HepG2 (cell line): ENCODE data around the gene RAC3. TPM values are rescaled to one million over a fixed set of nuclear protein-coding genes. Genes with fewer than 3 reads are reported as not detected.

Experiments used
- CCDC6 ChIP-seq: sonication (generic); formaldehyde crosslinking; IDR thresholded peaks from 2 replicates; pipeline ENCODE4 v1.8.1; 2022; ENCODE audit warnings: mild to moderate bottlenecking, missing genetic modification reagents, moderate library complexity
- ELF4 ChIP-seq: sonication (generic); formaldehyde crosslinking; IDR thresholded peaks from 2 replicates; pipeline ENCODE4 v1.5.0; 2020; ENCODE audit warnings: missing genetic modification reagents, mild to moderate bottlenecking, moderate library complexity, borderline replicate concordance
- IKZF4 ChIP-seq: sonication (generic); formaldehyde crosslinking; IDR thresholded peaks from 2 replicates; pipeline ENCODE4 v1.5.1; 2020; ENCODE audit warnings: borderline replicate concordance, mild to moderate bottlenecking, low read depth, missing genetic modification reagents; ENCODE audit errors: not compliant biosample characterization
- JUNB ChIP-seq: sonication (generic); formaldehyde crosslinking; IDR thresholded peaks from 2 replicates; pipeline ENCODE4 v1.8.0; 2022; ENCODE audit warnings: missing genetic modification reagents, mild to moderate bottlenecking, borderline replicate concordance
- MAX ChIP-seq: IDR thresholded peaks from 2 replicates; pipeline ENCODE4 v1.6.1; 2012; ENCODE audit warnings: inconsistent platforms
- NR0B2 ChIP-seq: sonication (generic); formaldehyde crosslinking; IDR thresholded peaks from 2 replicates; pipeline ENCODE4 v1.4.0; 2020; ENCODE audit warnings: mild to moderate bottlenecking, missing genetic modification reagents
- PBX3 ChIP-seq: sonication (generic); formaldehyde crosslinking; IDR thresholded peaks from 2 replicates; pipeline ENCODE4 v1.8.1; 2023; ENCODE audit warnings: missing genetic modification reagents, inconsistent platforms, borderline replicate concordance
- POLR2G ChIP-seq: fragments of 200-400 bp; formaldehyde crosslinking; IDR thresholded peaks from 2 replicates; pipeline ENCODE4 v1.6.1; 2018; ENCODE audit warnings: mild to moderate bottlenecking, low read depth, low read length, moderate library complexity
- RBFOX2 ChIP-seq: fragments of 200-400 bp; formaldehyde crosslinking; IDR thresholded peaks from 2 replicates; pipeline ENCODE4 v1.6.1; 2017; ENCODE audit warnings: low read depth, mild to moderate bottlenecking, low read length
- SNRNP70 ChIP-seq: fragments of 200-400 bp; formaldehyde crosslinking; IDR thresholded peaks from 2 replicates; pipeline ENCODE4 v1.6.1; 2017; ENCODE audit warnings: mild to moderate bottlenecking, low read depth, low read length, moderate library complexity
- TFE3 ChIP-seq: IDR thresholded peaks from 2 replicates; pipeline ENCODE4 v1.6.1; 2016
- ZBTB2 ChIP-seq: sonication (generic); formaldehyde crosslinking; IDR thresholded peaks from 2 replicates; pipeline ENCODE4 v1.8.0; 2022; ENCODE audit warnings: low read depth, missing genetic modification reagents
- ZIK1 ChIP-seq: sonication (generic); formaldehyde crosslinking; IDR thresholded peaks from 2 replicates; pipeline ENCODE4 v1.5.0; 2020; ENCODE audit warnings: mild to moderate bottlenecking, low read depth, missing genetic modification reagents, borderline replicate concordance
- ZMAT5 ChIP-seq: sonication (generic); formaldehyde crosslinking; IDR thresholded peaks from 2 replicates; pipeline ENCODE4 v1.5.0; 2020; ENCODE audit warnings: mild to moderate bottlenecking, low read depth, missing genetic modification reagents, borderline replicate concordance
- ZNF296 ChIP-seq: sonication (generic); formaldehyde crosslinking; conservative IDR thresholded peaks from 2 replicates; pipeline ENCODE4 v1.5.0; 2020; ENCODE audit warnings: mild to moderate bottlenecking, missing genetic modification reagents
- ZNF609 ChIP-seq: sonication (generic); formaldehyde crosslinking; IDR thresholded peaks from 2 replicates; pipeline ENCODE4 v1.4.0; 2020; ENCODE audit warnings: mild to moderate bottlenecking, missing genetic modification reagents, borderline replicate concordance
- ZSCAN31 ChIP-seq: sonication (generic); formaldehyde crosslinking; IDR thresholded peaks from 2 replicates; pipeline ENCODE4 v1.5.0; 2020; ENCODE audit warnings: low read depth, mild to moderate bottlenecking, missing genetic modification reagents
- polyA plus RNA-seq, 8 experiments: library from polyadenylated mRNA; depleted of rRNA in 3 of 8; stranded (reverse) in 7 of 8; unstranded in 1 of 8; fragments of >200 nt; fragmentation: Illumina TruSeq in 4 of 8; extraction: Trizol in 4 of 8; gene quantifications; 2 replicates each; pipeline versions ENCODE4 v1.2.1 to v1.2.3, GENCODE V29; 2011 to 2016; ENCODE audit warnings: low read depth in 4 of 8, missing spikeins in 1 of 8, mixed read lengths in 1 of 8; ENCODE audit not compliant: insufficient read depth in 1 of 8
- total RNA-seq, 5 experiments: library from RNA; depleted of rRNA; stranded (reverse); fragments of >200 nt; fragmentation: Illumina TruSeq; extraction: Trizol; gene quantifications; 2 replicates each; pipeline ENCODE4 v1.2.3, GENCODE V29; 2016; ENCODE audit warnings: low read depth in 1 of 5

The RAC3 gene
- total and polyA plus RNA-seq, 2 of the 13 experiments (the other 11 are each of a cell fraction or from before 2014, with no cell fraction given) = 10.5 to 21.3 TPM

- TF ChIP-seq ELF4 (no peak), ZMAT5 (CRISPR knock-in tag) (no peak), PBX3 (no peak), ZNF609 (CRISPR knock-in tag) (no peak), IKZF4 (CRISPR knock-in tag) (no peak), ZSCAN31 (CRISPR knock-in tag) (peak; percentile 24; the same call in 1 of the 2 replicates), MAX (no peak), ZBTB2 (peak; percentile 29; the same call in 1 of the 2 replicates), SNRNP70 (no peak), ZIK1 (CRISPR knock-in tag) (no peak), ZNF296 (CRISPR knock-in tag) (0 out of 2 replicates have a peak, but pooled peaks have one; percentile 23), TFE3 (peak; percentile 87), POLR2G (no peak), RBFOX2 (peak; percentile 2; the same call in 1 of the 2 replicates), CCDC6 (CRISPR knock-in tag) (no peak), JUNB (no peak), NR0B2 (no peak; the same call in 1 of the 2 replicates)
Measured at GRCh38 chr17:81999587-81999975, 31.9 kb upstream of the RAC3 start (continued).
